Caco-2 (cell line): ENCODE results near the gene MLYCD. TPM values are rescaled to one million over a fixed set of nuclear protein-coding genes. Genes with fewer than 3 reads are reported as not detected.

Experiments used
- BruUV-seq: library from RNA; stranded (reverse); fragments of 400-500 nt; replicated peaks from 2 replicates; lab custom pipeline; 2021; lab: Mats Ljungman, UMichigan
- CTCF ChIA-PET: fragments of 300-600 bp; sonication (Branson Sonifier 250); formaldehyde crosslinking; loops from one replicate; lab custom pipeline; 2022; ENCODE audit warnings: antibody characterized with exemption; lab: Charles Lee
- POLR2A ChIA-PET: fragments of 300-600 bp; sonication (Branson Sonifier 250); formaldehyde crosslinking; loops from one replicate; lab custom pipeline; 2022; ENCODE audit warnings: antibody characterized with exemption; lab: Charles Lee
- DNase-seq, 2 experiments: peaks; one replicate each; pipeline versions ENCODE4 v3.0.0 to v3.0.0-alpha.2; 2020 to 2022
- H3K27me3 ChIP-seq: replicated peaks from 2 replicates; pipeline ENCODE4 v1.6.0; 2011; ENCODE audit warnings: low read length; ENCODE audit not compliant: control insufficient read depth, insufficient read depth
- H3K36me3 ChIP-seq: 2 replicates; pipeline ENCODE4 v1.5.1; 2011; ENCODE audit warnings: low read length; ENCODE audit not compliant: control insufficient read depth, insufficient read depth
- H3K4me1 ChIP-seq: fragments of 250-450 bp; sonication (Bioruptor Pico); 2 replicates; pipeline ENCODE4 v1.5.1; 2020; ENCODE audit warnings: mild to moderate bottlenecking
- H3K4me3 ChIP-seq: 2 replicates; pipeline ENCODE4 v1.5.1; 2011; ENCODE audit warnings: low read depth, mild to moderate bottlenecking, control low read depth, low read length
- H3K9me3 ChIP-seq: fragments of 250-450 bp; sonication (Bioruptor Pico); 2 replicates; pipeline ENCODE4 v1.5.1; 2020; ENCODE audit warnings: mild to moderate bottlenecking, moderate library complexity
- H3K27ac Mint-ChIP-seq: one replicate; pipeline ENCODE4 v1.8.0; 2022; ENCODE audit warnings: mixed read lengths; ENCODE audit not compliant: unreplicated experiment
- H3K27me3 Mint-ChIP-seq: one replicate; pipeline ENCODE4 v1.8.0; 2022; ENCODE audit warnings: mixed read lengths; ENCODE audit not compliant: insufficient read depth, unreplicated experiment
- H3K36me3 Mint-ChIP-seq: one replicate; pipeline ENCODE4 v1.8.0; 2022; ENCODE audit warnings: mild to moderate bottlenecking, mixed read lengths; ENCODE audit not compliant: insufficient read depth, unreplicated experiment
- H3K4me1 Mint-ChIP-seq: one replicate; pipeline ENCODE4 v1.8.0; 2022; ENCODE audit warnings: low read depth, mixed read lengths; ENCODE audit not compliant: unreplicated experiment
- H3K4me3 Mint-ChIP-seq: one replicate; pipeline ENCODE4 v1.8.0; 2022; ENCODE audit warnings: mild to moderate bottlenecking, moderate library complexity, mixed read lengths; ENCODE audit not compliant: unreplicated experiment
- H3K9me3 Mint-ChIP-seq: one replicate; pipeline ENCODE4 v1.8.0; 2022; ENCODE audit warnings: mixed read lengths; ENCODE audit not compliant: unreplicated experiment
- CTCF ChIP-seq, 2 experiments: fragments of 200-600 bp in 1 of 2; IDR thresholded peaks; 1 replicate in 1 of 2; 2 replicates in 1 of 2; pipeline versions ENCODE4 v1.5.1 to v1.8.0; 2011 to 2022; ENCODE audit warnings: antibody characterized with exemption in 1 of 2, control low read depth in 1 of 2, inconsistent platforms in 1 of 2, low read depth in 1 of 2, low read length in 1 of 2, mild to moderate bottlenecking in 1 of 2, moderate library complexity in 1 of 2; ENCODE audit not compliant: insufficient read depth in 1 of 2, severe bottlenecking in 1 of 2, unreplicated experiment in 1 of 2
- intact Hi-C: fragments of 100-400 bp; cut with micrococcal nuclease; formaldehyde crosslinking; loops from one replicate; pipeline ENCODE4 v1.10.0; 2022; ENCODE audit not compliant: unreplicated experiment
- total RNA-seq: library from RNA; stranded (reverse); gene quantifications from 2 replicates; pipeline ENCODE4 v1.2.3, GENCODE V29; 2022

Gene MLYCD
- total RNA-seq, 1 experiment from 2014 or later: 8.7 TPM

GRCh38 chr16:83903751-83904150 lies 4.8 kb downstream of the MLYCD start:
- Mint-ChIP-seq H3K4me1 (peaks cover 5% of the 10 kb centered on the region), H3K36me3 (peaks cover 21% of the 10 kb centered on the region), H3K9me3 (no peaks in the 10 kb centered on the region), H3K27me3 (no peaks in the 10 kb centered on the region), H3K27ac (no peak overlapping the region), H3K4me3 (no peak overlapping the region)
- H3K4me3 ChIP-seq: no peak overlapping the region
- intact Hi-C loops: no loop called here
- no TSS peak for BruUV-seq
- no peaks in the 10 kb centered on the region for H3K27me3 ChIP-seq
- H3K36me3 ChIP-seq: no peaks in the 10 kb centered on the region; the same call in 1 of the 2 replicates
- ChIA-PET POLR2A (no interaction called here), CTCF (interaction anchor here (0.6 to 1.3 kb wide), 2 partner anchors 23 to 1963 kb away, joined by 3 to 5 read pairs; no protein-coding TSS in a partner anchor)
- 0 out of 2 replicates have a peak, but pooled peaks cover 4% of the 10 kb centered on the region for H3K4me1 ChIP-seq
- no peak for DNase-seq
- no peak for TF ChIP-seq CTCF (IDR thresholded peaks at IDR 0.05; ENCODE audit: insufficient read depth in 1 of 2, low read depth in 1 of 2, low read length in 1 of 2, severe bottlenecking in 1 of 2, unreplicated experiment in 1 of 2)
- no peaks in the 10 kb centered on the region for H3K9me3 ChIP-seq

GRCh38 chr16:83906683-83907082 lies 7.8 kb downstream of the MLYCD start:
- POLR2A ChIA-PET: no interaction called here
- no peak overlapping the region for H3K27ac Mint-ChIP-seq
- Histone ChIP-seq H3K36me3 (peaks cover 1% of the 10 kb centered on the region; the same call in 1 of the 2 replicates), H3K4me1 (no peaks in the 10 kb centered on the region), H3K4me3 (no peak overlapping the region), H3K27me3 (no peaks in the 10 kb centered on the region), H3K9me3 (no peaks in the 10 kb centered on the region)
- CTCF ChIA-PET: no interaction called here
- H3K36me3 Mint-ChIP-seq: peaks cover 44% of the 10 kb centered on the region
- no TSS peak for BruUV-seq
- intact Hi-C loops: no loop called here
- DNase-seq: no peak
- no peaks in the 10 kb centered on the region for H3K27me3 Mint-ChIP-seq
- H3K4me3 Mint-ChIP-seq: no peak overlapping the region
- H3K9me3 Mint-ChIP-seq: no peaks in the 10 kb centered on the region
- no peaks in the 10 kb centered on the region for H3K4me1 Mint-ChIP-seq
- TF ChIP-seq CTCF (IDR thresholded peaks at IDR 0.05; ENCODE audit: insufficient read depth in 1 of 2, low read depth in 1 of 2, low read length in 1 of 2, severe bottlenecking in 1 of 2, unreplicated experiment in 1 of 2): no peak

- no peaks in the 10 kb centered on the region for H3K9me3 Mint-ChIP-seq
- BruUV-seq: no TSS peak
These were observed 8.2 kb downstream of the MLYCD start for GRCh38 chr16:83907111-83907510.

More at GRCh38 chr16:83907111-83907510, 8.2 kb downstream of the MLYCD start:
- H3K9me3 ChIP-seq: no peaks in the 10 kb centered on the region
- no peak for DNase-seq
- TF ChIP-seq CTCF (IDR thresholded peaks at IDR 0.05; ENCODE audit: insufficient read depth in 1 of 2, low read depth in 1 of 2, low read length in 1 of 2, severe bottlenecking in 1 of 2, unreplicated experiment in 1 of 2): no peak
- Mint-ChIP-seq H3K4me1 (no peaks in the 10 kb centered on the region), H3K27ac (no peak overlapping the region), H3K4me3 (no peak overlapping the region), H3K27me3 (no peaks in the 10 kb centered on the region), H3K36me3 (peaks cover 48% of the 10 kb centered on the region)
- H3K27me3 ChIP-seq: no peaks in the 10 kb centered on the region
- no peak overlapping the region for H3K4me3 ChIP-seq
- ChIA-PET POLR2A (no interaction called here), CTCF (no interaction called here)
- H3K4me1 ChIP-seq: no peaks in the 10 kb centered on the region
- H3K36me3 ChIP-seq: peaks cover 1% of the 10 kb centered on the region; the same call in 1 of the 2 replicates
- intact Hi-C loops: no loop called here
